Measurements from ENCODE around the gene SPTSSB. TPM values are rescaled to one million over a fixed set of nuclear protein-coding genes. Genes with fewer than 3 reads are reported as not detected.

SPTSSB gene
- total RNA-seq, 1 experiment from 2014 or later: 2.9 TPM

DNA sequence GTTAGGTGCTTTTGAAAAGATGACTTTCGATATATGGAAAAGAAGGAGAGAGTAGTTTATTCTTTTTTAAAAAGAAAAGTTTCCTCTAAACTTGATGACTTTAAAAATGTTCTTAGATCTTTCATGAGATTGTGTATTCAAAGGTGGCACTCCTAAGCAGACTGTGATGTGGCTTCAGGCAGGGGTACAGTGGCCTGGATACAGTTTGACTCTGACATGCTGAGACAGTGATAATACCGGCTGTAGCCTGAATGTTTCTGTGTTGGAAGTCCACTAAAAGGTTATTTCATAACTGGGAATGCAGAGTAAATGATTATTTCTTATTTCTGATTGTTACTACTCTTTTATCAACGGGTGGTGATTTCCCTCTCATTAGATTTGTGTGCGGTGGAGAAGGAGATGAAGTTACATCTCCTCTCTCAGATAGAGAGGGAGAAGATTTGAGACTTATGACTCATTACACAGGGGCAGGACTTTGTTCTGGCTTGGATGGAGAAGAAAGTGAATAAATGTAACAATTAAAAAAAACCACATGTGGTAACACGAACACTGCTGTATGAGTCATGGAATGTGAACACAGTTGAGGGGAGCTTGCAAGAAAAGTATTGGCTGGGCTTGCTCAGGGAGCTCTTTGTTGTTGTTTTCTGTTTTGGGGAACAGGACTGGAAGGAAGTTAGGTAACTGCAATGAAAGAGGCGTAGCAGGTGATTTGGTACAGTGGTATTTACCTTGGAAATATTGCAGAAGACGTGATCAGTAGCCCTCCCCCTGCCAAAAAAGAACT, 21.6 kb downstream of the SPTSSB start (continued):
- TF ChIP-seq EZH2phosphoT487 (IDR thresholded peaks at IDR 0.05; ENCODE audit: borderline replicate concordance): no peak
- TF ChIP-seq EGR1 (IDR thresholded peaks at IDR 0.05; ENCODE audit: low read depth): no peak
- no peak; the same call in 1 of the 2 replicates for TF ChIP-seq RAD21 (IDR thresholded peaks at IDR 0.05; ENCODE audit: low read depth)
- no peak for TF ChIP-seq ZNF274 (IDR thresholded peaks at IDR 0.05; ENCODE audit: low read depth, low read length)
- no peak for TF ChIP-seq ELF1 (IDR thresholded peaks at IDR 0.05; ENCODE audit: borderline replicate concordance, low read depth)

GRCh38 chr3:161348796-161349400, 22.4 kb downstream of the SPTSSB start:
- H3K9ac ChIP-seq (ENCODE audit: low read length): no peak overlapping the region
- peaks cover 30 to 41% of the 10 kb centered on the region in 2 experiments for H3K4me1 ChIP-seq (ENCODE audit: control insufficient read depth in 1 of 2, insufficient read depth in 2 of 2, low read length in 2 of 2)
- BruUV-seq (replicated peaks): no TSS peak
- ATAC-seq: peak; percentile 52
- H3K27ac ChIP-seq (ENCODE audit: low read depth, low read length): peak overlapping the region; percentile 56; the same call in 1 of the 2 replicates
- H3K36me3 ChIP-seq (ENCODE audit: control insufficient read depth in 1 of 2, insufficient read depth in 2 of 2, low read length in 2 of 2): no peaks in the 10 kb centered on the region
- no peaks in the 10 kb centered on the region for H3K9me3 ChIP-seq (ENCODE audit: control insufficient read depth in 1 of 2, insufficient read depth in 1 of 2, low read depth in 1 of 2, low read length in 2 of 2)
- ChIA-PET POLR2A (no interaction called here), CTCF (no interaction called here), RAD21 (ENCODE audit: low non-redundant PET in 1 of 2, low total read pairs in 2 of 2, uncharacterized antibody in 2 of 2, unreplicated experiment in 2 of 2) (no interaction called here)
- H3K27me3 ChIP-seq (ENCODE audit: insufficient read depth, low read length): no peaks in the 10 kb centered on the region
- no peaks in the 10 kb centered on the region for H3K79me2 ChIP-seq (ENCODE audit: insufficient read depth, low read length)
- H3K4me2 ChIP-seq (ENCODE audit: low read length): peak overlapping the region; percentile 62
- intact Hi-C loops (cut with micrococcal nuclease): no loop called here
- no peaks in the 10 kb centered on the region for H3K9me2 ChIP-seq (ENCODE audit: insufficient read depth)
- DNase-seq (ENCODE audit: low read depth, low spot score): peak; percentile 40
- TF ChIP-seq JUND (IDR thresholded peaks at IDR 0.05) (peak; percentile 76), ZBTB33 (IDR thresholded peaks at IDR 0.05; ENCODE audit: extremely low read depth, insufficient replicate concordance, low read length) (no peak), CBX3 (IDR thresholded peaks at IDR 0.05; ENCODE audit: low read depth) (peak; percentile 26; the same call in 1 of the 2 replicates), RAD21 (IDR thresholded peaks at IDR 0.05; ENCODE audit: low read depth) (peak; percentile 6; the same call in 1 of the 2 replicates), CEBPB (IDR thresholded peaks at IDR 0.05; ENCODE audit: low read depth) (peak; percentile 62), ELF1 (IDR thresholded peaks at IDR 0.05; ENCODE audit: borderline replicate concordance, low read depth) (peak; percentile 18; the same call in 1 of the 2 replicates), SP1 (IDR thresholded peaks at IDR 0.05; ENCODE audit: low read depth) (peak; percentile 69), ZFX (IDR thresholded peaks at IDR 0.05) (no peak), SIN3A (IDR thresholded peaks at IDR 0.05; ENCODE audit: low read depth) (no peak), EGR1 (IDR thresholded peaks at IDR 0.05; ENCODE audit: low read depth) (peak; percentile 26; the same call in 1 of the 2 replicates), REST (IDR thresholded peaks at IDR 0.05; ENCODE audit: low read depth) (no peak), FOSL1 (IDR thresholded peaks at IDR 0.05; ENCODE audit: low read depth) (peak; percentile 75), SRF (IDR thresholded peaks at IDR 0.05; ENCODE audit: low read depth) (0 out of 2 replicates have a peak, but pooled peaks have one; percentile 44)
- TF ChIP-seq, protein P1, sequence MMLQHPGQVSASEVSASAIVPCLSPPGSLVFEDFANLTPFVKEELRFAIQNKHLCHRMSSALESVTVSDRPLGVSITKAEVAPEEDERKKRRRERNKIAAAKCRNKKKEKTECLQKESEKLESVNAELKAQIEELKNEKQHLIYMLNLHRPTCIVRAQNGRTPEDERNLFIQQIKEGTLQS (IDR thresholded peaks at IDR 0.05): no peak
- H2AFZ ChIP-seq (ENCODE audit: low read depth, low read length, poor library complexity, severe bottlenecking): no peak overlapping the region
- H3K4me3 ChIP-seq (replicated peaks in 1 of 2; ENCODE audit: low read depth in 1 of 2, low read length in 2 of 2): no peak overlapping the region; a peak in 1 of 4 replicates
- no peaks in the 10 kb centered on the region for H4K20me1 ChIP-seq (ENCODE audit: insufficient read depth)
